Limb (tissue), 2 donors: ENCODE data around the gene ARMC2.
A peak's percentile ranks its signal among the peaks of the same experiment; 100 is the strongest.
"Not testable (repeated sequence)": the region's sequence is repeated elsewhere in the genome, so short reads cannot be mapped to it uniquely, and the experiment has no call there.

ENCODE experiments used
- DNase-seq, 2 donors: peaks; one replicate each; pipeline ENCODE4 v3.0.0-alpha.2; 2016; ENCODE audit errors: extremely low spot score in 2 of 2

ARMC2 gene

DNA sequence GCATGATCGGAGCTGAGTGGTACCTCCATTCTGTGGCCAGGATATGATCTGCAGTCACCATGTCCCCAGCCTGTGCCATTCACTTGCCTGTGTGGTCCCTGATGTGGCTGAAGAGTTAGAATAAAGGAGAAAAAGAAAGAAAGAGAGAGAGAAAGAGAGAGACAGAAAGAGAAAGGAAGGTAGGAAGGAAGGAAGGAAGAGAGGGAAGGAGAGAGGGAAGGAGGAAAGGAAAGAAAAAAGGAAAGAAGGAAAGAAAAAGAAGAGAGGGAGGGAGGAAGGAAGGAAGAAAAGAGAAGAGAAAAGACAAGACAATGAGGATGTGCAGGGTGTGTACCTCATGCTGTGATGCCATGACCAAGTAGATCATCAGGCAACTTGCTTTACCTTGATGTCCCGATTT lies 22.1 kb downstream of the ARMC2 start:
- DNase-seq = no peak

DNA sequence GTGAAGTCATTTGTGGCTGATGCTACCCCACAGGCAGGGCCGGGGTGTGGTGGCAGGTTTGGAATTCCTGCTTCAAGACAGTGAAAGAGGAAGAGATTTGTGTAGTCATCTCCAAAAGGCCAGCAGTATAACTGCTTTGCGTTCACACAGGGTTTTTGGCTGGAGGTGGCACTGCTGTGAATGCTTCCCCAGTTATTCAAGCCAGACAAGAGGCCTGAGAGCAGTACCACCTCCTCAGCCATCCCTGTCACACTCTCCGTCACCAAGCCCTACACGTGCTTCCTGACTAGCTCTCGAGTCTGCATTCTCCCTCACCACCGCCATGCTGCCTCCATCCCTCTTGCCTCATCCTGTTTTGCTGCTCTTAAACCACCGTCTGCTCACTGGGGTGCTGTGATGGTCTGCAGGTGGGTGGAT lies 23.9 kb downstream of the ARMC2 start:
- DNase-seq = no peak

DNA sequence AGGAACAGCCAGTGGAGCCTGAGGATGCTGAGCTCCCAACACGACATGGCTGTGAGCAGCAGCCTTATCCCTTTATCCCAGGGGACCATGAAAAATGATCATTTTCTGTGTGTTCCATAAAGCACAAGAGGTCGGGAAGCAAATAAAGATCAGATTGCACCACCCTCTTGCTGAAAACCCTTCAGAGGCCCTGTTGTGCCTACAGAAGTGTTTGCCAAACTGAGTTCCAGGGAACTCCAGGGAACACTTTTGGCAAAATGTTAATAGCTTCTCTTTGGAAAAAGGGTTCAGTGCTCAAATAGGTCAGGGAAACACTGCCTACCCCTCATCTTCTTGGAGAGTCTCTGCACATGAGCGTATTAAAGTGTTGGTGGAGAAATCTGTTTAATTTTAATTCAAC lies 24.4 kb downstream of the ARMC2 start:
- DNase-seq = no peak

DNA sequence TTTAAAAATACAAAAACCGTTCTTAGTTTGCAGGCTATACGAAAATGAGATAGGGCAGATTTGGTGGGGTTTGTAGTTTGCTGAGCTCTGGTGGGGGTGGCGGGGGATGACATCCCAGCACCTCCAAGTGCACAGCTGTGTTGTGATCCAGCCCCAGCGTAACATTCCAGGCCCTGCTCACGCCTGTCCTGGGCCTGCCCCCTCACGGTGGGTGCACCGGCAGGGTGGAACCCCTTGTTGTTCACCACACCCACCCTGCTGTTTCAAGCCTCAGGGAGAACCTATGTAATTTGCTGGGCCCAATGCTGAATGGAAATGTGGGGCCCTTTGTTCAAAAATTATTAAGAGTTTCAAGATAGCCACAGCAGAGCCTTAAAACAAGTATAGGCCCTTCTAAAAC lies 25.0 kb downstream of the ARMC2 start:
- DNase-seq = no peak

DNA sequence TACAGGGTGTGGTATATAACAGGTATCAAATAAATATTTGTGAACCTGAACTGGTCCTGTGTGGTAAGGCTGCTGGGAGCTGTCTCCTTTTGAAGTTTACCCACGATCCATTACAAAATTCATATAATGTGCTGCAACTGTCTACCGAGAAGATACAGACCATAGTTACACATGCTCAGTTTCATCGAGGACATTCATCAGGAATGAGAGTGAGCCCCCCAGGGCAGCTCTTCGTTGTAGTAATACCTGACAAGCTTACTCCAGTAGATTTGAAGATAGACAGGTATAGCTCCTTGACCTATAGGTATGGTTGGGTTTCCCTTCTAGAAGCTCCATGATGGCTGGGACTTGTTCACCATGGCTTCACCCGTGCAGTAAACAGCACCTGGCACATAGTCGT lies 25.7 kb downstream of the ARMC2 start:
- no peak for DNase-seq

DNA sequence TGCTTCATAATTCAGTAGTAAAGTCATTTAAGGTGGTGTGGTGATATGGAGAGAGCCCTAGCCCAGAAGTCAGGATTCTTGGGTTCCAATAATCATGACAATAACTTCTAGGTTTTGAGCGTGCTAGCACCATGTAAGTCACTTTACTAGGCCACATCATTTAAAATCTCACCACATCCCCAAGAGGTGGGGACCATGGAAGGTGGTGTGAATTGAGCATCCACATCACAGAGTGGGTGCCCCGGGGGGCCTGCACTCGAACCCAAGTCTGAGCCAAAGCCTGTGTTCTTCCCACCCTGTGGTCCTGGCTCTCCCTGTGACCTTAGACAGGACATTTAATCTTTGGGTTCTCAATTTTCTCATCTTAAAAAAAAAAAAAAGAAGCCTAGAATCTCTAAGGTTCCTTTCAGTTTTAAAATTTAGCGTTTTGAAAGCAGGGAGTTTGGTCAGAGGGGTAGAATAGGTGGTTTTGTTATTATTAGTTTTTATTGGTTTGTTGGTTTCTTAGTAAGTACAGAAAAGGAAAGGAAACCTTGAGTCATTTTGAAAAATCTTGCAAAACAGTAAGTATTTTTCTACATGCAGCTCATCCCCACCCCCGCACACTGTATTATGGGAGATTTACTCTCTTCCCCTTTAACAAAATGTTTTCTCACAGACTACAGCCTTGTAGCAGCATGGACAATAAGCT lies 26.4 kb downstream of the ARMC2 start:
- DNase-seq = no peak

DNA sequence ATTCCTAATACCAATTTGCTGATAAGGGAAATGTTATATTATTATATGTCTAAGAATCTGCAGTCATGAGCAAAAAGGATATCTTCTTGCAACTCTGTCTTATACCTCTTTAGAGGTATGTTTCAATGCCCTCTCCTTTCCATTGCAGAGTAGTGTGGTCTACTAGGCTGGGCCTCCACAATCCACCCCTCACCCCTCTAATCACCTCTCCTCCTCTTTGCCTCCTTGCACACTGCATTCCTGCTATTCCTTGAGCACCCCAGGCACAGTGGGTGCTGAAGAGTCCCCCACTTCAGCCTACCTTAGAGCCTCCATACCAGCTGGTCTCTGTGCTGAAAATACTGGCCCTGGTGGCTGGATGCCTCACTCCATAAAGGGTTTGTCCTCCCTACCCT lies 26.9 kb downstream of the ARMC2 start:
- DNase-seq = no peak

DNA sequence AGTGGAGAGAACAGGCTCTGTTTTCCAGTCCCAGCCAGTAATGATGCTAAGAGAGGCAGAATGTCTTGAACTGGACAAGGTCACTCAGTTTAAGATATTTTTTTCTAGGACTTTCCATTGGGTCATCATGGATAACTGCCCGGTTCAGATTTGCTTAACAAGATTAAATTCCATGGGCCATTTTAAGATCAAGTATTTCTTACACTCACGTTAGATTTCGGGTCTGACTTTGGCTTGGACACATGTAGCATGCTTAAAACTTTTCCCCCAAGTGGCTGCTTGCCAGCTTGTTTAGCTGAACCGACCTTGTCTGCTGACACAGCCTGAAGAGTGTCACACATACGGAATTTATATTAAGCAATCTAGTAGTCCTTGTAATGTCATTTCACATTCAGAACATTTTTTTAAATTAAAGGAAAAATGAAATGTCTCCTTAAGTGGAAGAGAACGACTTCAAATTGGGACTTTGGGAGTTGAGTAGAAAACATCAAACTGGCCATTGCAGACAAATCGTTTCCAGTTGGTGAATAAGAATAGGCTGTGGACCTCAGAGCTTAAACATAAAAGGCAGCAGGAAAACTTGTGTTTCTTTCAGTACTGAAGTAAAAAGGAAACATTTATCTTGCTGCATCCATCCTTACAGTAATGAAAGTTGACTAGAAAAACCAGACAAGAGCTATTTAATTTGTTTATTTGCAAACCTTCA lies 29.0 kb downstream of the ARMC2 start:
- DNase-seq = peak in 1 of 2 donors; percentile 49

DNA sequence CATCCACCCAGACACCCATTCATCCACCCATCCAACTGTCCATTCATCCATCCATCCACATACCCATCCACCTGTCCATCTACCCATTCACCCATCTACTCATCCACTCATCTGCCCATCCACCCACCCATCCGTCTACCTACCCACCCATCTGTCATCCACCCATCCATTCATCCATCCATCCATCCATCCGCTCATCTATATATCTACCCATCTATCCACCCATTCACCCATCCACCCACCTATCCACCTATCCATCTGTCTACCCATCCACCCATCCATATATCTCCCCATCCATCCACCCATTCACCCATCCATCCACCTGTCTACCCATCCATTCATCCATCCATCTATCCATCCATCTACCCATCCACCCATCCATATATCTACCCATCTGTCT lies 30.7 kb downstream of the ARMC2 start:
- no peak for DNase-seq

DNA sequence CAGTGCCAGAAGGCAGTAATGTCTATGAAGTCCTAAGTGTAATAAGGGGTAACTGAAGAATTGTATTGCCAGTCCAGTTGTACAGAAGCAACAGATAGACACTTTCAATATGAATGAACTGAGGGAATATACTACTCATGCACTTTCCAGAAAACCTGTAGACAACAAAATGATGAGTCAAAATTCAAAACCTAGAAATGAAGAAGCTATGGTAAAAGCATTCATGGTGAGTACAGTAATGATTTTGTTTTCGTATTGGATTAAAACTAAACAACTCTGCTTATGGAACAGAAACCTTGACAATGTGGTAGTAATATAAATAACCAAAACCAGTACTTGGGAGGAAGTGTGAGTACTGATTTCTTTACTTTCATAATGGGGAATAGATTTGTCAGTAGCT lies 35.0 kb downstream of the ARMC2 start:
- DNase-seq = no peak

DNA sequence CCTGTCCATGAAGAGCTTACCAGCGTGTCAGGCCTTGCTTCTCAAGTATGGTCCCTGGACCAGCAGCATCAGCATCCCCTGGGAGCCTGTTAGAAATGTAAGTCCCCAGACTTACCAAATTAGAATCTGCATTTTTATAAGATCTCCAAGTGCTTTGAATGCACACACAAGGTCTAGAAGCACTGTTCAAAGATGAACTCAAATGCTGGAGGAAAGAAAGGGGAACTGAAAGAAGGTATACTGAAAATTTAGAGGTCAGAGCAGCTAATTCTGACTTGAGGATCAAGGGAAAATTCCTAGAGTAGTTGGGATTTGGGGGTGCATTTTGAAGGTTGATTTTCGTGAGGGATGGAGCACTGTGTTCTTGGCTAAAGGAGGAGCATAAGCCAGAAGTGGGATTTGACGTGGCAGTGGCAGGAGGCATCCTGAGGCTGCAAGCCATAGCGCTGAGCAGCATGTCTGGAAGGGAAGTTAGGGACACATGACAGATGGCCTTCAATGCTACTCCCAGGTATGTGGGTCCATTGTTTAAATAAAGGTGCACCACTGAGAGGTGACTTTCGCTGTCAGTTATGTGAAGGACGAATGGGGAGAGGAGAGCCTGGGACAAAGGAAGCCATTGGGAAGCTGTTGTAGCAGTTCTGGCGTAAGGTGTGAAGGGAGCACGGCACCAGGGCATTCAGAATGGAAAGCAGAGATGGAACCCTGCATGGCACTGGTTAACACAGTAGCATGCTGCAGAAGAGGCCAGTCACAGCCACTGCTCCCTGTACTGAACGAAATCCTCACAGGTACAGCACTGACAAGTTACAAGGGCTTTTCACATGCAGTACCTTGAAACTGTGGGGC lies 36.2 kb downstream of the ARMC2 start:
- no peak for DNase-seq

DNA sequence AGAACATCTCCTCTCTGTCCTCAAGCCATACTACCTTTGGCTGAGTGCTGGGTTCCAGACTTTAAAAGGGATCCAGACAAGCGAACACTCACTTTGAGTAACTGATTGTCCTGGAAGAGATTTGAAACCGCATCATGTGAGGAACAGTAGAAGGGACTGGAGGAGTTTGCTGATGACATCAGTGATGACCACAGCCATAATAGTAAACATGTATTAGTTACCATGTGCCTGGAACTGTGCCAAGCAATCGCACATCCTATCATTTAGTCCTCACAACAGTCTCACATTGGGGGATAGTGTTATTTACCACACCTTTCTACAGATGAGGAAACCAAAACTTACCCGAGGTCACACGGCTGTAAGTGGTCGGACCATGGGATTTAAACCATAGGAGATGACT lies 39.8 kb downstream of the ARMC2 start:
- no peak for DNase-seq

DNA sequence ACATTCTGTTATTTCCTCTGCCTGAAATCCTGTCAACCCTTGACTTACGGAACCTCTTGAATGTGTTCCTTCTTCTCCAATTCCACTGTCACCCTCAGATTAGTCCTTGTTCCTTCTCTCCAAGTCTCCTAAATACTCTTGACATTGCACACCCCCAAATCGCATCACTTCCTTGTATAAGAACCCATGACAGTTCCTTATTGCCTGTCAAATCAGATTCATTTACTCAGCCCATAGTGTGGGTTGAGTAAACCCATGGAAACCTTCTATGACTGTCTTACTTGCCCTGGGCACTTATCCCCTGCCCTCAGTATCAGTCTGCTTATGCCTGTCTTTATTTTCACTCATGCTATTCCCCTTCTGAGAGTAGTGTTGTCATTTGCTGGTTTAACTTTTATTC lies 40.5 kb downstream of the ARMC2 start:
- DNase-seq = no peak

DNA sequence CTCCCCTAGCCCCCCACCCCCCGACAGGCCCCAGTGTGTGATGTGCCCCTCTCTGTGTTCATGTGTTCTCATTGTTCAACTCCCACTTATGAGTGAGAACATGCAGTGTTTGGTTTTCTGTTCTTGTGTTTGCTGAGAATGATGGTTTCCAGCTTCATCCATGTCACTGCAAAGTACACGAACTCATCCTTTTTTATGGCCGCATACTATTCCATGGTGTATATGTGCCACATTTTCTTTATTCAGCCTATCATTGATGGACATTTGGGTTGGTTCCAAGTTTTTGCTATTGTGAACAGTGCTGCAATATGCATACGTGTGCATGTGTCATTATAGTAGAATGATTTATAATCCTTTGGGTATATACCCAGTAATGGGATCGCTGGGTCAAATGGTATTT lies 42.7 kb downstream of the ARMC2 start:
- DNase-seq = not testable (repeated sequence)

DNA sequence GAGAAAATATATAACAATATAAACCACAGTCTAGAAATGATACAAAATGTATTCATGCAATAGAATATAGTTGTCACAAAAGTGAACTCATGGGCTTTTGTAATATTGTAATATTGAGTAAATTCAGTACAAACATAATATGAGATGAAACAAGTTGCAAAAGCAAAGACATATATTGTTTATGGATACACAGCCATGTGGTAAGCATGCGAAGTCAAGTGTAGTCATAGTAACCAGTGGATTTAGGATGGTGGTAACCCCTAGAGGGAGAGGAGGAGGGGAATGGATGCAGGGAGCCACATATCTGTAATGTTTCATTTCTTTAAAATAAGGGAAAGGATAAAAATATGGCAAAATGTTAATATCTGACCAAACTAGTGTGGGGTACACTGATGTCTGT lies 47.3 kb downstream of the ARMC2 start:
- DNase-seq = no peak

DNA sequence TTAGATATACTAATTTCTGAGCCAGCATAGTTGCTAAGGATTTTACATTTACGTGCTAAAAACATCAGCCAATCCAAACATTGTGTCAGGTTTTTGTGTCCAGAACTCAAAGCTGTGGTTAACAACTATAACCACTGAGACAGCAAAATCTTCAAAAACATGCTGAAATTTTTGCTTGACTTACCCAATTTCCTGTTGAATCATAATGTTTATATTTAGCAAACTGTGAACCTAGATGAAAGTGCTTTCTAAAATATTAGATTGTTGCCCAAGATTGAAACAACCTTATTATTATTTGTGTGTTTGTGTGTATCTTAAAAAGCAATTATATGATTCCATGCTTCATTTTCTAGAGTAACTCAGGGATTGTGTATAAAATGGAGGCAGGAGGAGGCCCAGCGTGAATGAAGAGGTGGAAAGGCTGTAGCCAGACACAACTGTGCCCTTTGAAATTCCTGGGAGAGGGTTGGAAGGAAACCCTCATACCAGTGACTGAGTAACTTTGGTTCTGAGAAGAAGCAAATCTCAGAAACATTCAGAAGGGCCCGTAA lies 48.0 kb downstream of the ARMC2 start:
- DNase-seq = no peak

DNA sequence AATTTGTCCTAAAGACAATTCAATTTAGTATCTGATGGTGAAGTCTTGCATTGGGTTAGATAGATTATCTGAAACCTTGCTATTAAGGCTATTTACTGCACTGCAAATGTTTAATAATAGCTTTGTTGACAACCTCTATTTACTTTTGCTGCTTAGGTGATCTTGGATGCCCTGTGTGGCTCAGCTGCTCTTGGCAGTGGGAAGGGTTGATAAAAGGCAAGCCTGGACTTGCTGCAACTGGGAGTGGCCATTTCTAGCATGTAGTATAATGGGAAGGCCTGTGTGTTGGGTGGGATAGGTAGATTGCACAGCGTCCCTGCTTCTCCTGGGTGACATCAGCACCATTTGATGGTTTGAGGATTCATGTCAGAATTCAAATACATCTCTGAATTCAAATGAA lies 49.1 kb downstream of the ARMC2 start:
- no peak for DNase-seq

DNA sequence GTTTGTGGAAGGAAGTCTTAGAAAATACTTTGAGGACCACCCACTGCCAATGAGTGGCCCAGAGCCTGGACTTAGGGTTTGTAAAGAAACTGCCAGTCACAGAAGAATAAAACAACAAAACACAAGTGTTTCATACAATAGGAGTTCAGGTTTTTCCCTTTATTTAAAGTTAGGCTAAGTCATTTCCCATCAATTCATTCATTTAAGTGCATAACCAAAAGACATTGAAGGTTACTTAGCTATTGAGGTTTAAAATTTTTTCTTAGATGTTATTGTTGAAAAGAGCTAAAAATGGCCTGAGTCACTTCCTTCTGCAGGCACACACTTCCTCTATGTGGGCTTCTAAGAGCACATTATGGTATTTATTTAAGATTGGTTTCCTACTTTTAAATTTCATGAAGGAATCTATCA lies 54.2 kb downstream of the ARMC2 start:
- no peak for DNase-seq

DNA sequence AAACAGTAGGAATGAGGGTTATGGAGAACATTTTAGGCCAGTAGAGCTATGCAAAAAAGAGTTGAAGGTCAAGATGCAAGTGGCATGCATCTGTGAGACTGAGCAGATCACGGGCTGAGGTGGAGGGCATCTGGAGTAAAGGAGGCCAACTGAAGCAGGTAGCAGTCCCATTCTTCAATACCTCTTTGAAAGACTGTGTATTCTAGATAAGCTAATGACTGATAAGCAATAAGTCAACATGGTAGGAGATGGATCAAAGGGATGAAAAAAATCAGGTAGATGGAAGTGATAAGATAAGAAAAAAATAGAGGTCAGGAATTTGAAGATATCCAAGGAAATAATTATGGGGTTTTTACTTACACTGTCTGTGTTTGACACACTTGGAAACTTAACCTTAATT lies 55.6 kb downstream of the ARMC2 start:
- DNase-seq = no peak

DNA sequence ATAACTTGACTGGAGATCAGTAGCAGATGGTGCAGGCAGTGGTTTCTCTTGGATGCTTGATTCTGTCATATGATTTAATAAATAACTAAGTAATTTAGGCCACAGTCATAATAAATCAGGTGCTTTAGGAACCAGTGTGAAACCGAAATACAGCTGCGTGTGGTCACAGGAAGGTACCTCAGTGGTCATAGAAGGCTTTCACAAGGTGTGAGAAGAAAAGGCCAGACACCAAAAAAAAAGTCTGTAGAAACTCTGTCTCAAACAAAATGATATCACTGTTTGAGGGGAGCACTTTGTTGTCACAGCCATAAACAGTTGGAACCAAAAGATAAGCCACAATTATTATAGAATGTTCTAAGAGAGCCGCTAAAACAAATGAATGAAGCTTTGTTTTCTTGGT lies 56.5 kb downstream of the ARMC2 start:
- no peak for DNase-seq

DNA sequence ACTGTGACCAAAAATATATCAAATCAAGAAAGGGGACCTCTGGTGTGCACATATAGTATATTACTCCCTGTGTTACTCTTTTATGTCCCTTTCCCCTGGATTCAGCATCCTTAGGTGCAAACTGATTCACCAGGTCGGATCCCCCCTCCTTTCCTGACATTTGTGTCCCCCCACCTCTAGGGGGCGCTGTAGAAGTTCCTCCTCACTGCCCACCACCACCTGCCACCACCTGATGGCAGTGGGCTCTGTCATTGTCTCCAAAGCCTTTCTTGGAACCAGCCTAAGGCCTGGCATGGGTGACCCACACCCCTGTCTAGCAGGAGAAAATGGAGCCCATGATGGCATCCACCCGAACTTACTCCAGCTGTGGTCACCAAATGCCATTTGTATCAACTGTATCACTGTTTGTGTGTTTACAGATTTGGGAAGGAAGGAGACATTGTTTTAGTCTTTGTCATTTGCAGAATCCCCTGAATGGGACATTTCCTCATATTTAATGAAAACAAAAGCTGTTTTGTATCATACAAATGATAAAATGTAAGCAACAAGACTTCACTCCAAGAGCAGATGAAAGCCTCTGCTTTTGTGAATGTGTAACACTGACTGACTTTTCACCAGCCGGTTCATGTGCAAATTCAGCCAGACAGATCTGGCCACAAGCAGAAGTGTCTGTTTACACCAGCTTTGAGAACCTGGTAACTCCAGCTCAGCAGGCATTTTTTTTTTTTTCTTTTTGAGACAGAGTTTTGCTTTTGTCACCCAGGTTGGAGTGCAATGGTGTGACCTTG lies 66.2 kb downstream of the ARMC2 start:
- no peak for DNase-seq
